GM19023 (cell line): Measurements from ENCODE around the gene KLHL12.

Experiments used
- ATAC-seq: cut with Tn5 transposase; IDR thresholded peaks from one replicate; pipeline ENCODE4 v1.9.1; 2021; ENCODE audit warnings: mild to moderate bottlenecking, moderate library complexity; ENCODE audit not compliant: unreplicated experiment

KLHL12 gene

GRCh38 chr1:202926581-202927491, at the start of gene KLHL12:
Gene KLHL12 (minus strand): TSS chr1:202927234. CDS start chr1:202925162, 2,072 bp downstream.
- peak; percentile 95 for ATAC-seq

GRCh38 chr1:202976633-202977032, 49.6 kb upstream of the KLHL12 start:
- ATAC-seq: no peak

- no peak for ATAC-seq
Measured at GRCh38 chr1:202974856-202975255, 47.8 kb upstream of the KLHL12 start.

GRCh38 chr1:202972046-202972445, 45.0 kb upstream of the KLHL12 start:
- ATAC-seq: no peak

- ATAC-seq: no peak
Measured at GRCh38 chr1:202968895-202969295, 41.9 kb upstream of the KLHL12 start.

- no peak for ATAC-seq
Measured at GRCh38 chr1:202968351-202968750, 41.3 kb upstream of the KLHL12 start.

GRCh38 chr1:202967684-202968281, 40.7 kb upstream of the KLHL12 start:
- peak; percentile 22 for ATAC-seq

GRCh38 chr1:202966006-202966898, 39.2 kb upstream of the KLHL12 start:
- ATAC-seq: peak; percentile 22

- no peak for ATAC-seq
Measured at GRCh38 chr1:202965422-202965821, 38.4 kb upstream of the KLHL12 start.

GRCh38 chr1:202964791-202965410, 37.9 kb upstream of the KLHL12 start:
- no peak for ATAC-seq

GRCh38 chr1:202961220-202961880, 34.3 kb upstream of the KLHL12 start:
- ATAC-seq: no peak

GRCh38 chr1:202959276-202959620, 32.2 kb upstream of the KLHL12 start:
- no peak for ATAC-seq

GRCh38 chr1:202958544-202959275, 31.7 kb upstream of the KLHL12 start:
- ATAC-seq: no peak

GRCh38 chr1:202957733-202958543, 30.9 kb upstream of the KLHL12 start, which contains the start of gene ADIPOR1:
Gene ADIPOR1 (minus strand): TSS chr1:202958312. CDS start chr1:202951070, 7,242 bp downstream.
- peak; percentile 99 for ATAC-seq

- no peak for ATAC-seq
Measured at GRCh38 chr1:202956969-202957368, 29.9 kb upstream of the KLHL12 start.

- no peak for ATAC-seq
Measured at GRCh38 chr1:202954057-202954745, 27.2 kb upstream of the KLHL12 start.

- ATAC-seq: no peak
Measured at GRCh38 chr1:202953392-202953791, 26.4 kb upstream of the KLHL12 start.

- no peak for ATAC-seq
Measured at GRCh38 chr1:202952818-202953217, 25.8 kb upstream of the KLHL12 start.
